Measurements from ENCODE around the gene SFI1.
A peak's percentile ranks its signal among the peaks of the same experiment; 100 is the strongest.

- peak; percentile 63 for TF ChIP-seq CTCF (IDR thresholded peaks at IDR 0.05; ENCODE audit: insufficient read depth, low read depth, low read length)
- no peak for TF ChIP-seq EZH2 (IDR thresholded peaks at IDR 0.05; ENCODE audit: insufficient read depth, low read length)
Measured at GRCh38 chr22:31561238-31561887, 65.0 kb downstream of the SFI1 start.
